GM21717 (cell line): ENCODE data around the gene SERPINA6.
"Not testable (repeated sequence)": the region's sequence is repeated elsewhere in the genome, so short reads cannot be mapped to it uniquely, and the experiment has no call there.

Experiments
- ATAC-seq: cut with Tn5 transposase; IDR thresholded peaks from one replicate; pipeline ENCODE4 v1.9.1; 2021; ENCODE audit warnings: mild to moderate bottlenecking, moderate library complexity; ENCODE audit not compliant: unreplicated experiment

The SERPINA6 gene

DNA sequence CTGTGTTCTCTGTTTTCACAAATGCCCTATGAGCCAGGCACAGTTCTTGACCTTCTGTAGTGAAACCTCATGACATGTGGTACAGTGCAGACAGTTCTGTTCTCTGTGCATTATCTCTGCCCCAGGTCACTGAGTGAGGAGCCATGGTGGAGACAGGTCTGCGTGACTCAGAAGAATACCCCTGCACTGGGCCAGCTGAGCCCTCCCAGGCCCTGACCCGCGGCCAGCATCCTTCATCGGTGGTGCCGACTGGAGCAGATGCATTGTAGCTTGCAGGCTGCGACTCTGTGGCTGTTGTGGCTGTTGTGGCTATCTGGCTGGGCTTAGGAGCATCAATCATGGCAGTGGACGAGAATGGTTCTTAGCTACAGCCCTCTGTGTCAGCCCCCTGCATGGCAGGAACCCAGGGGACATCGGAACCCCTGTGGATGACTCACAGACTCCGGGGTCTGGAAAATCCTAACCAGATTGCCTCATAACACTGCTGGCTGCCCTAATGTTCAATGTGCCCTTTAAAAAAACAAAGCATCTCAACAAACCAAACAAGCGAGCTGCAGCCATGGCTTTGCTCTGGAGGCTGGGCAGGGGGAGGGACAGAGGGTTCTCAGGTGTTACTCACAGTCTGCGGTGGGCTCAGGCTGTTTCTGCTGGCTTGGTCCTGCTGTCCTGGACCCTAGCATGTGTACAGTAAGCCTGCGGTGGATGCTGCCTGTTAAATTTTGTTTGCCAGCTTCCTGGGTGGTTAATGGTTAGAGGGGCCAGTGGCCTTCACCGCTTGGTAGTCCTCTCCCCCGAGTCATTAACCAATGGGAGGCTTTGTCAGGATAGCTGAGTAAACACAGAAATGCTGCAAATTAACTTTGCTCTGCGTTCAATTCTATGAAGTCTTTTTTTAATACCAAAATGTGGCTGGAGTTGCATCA is at the start of gene SERPINA6:
TSS of gene SERPINA6 (minus strand) at position 689 of the 923 bp plus-strand sequence. CDS start 8,688 bp downstream, outside the sequence.
- no peak for ATAC-seq

GRCh38 chr14:94372021-94372605 is 49.0 kb upstream of the SERPINA6 start:
- no peak for ATAC-seq

DNA sequence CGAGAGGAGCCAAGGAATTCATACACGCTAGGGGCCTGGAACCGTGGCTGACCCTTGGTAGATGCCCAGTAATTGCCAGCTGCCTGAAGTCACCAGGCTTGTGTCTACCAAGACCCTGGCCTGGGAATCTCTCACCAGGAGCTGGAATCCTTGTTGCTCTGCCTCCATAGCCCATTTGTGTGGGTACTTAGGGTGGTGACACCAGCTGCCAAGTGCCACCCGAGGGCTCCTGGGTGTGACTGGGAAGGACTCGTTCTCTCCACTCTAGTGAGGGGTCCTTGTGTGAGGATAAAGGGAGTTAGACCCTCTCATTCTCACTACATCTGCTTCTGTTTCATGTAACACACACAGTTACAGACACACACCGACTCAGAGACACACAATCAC is 47.4 kb upstream of the SERPINA6 start:
- ATAC-seq = no peak

GRCh38 chr14:94369766-94370523 is 46.8 kb upstream of the SERPINA6 start:
- not testable (repeated sequence) for ATAC-seq

- ATAC-seq = no peak
Measured at GRCh38 chr14:94368956-94369355, 45.8 kb upstream of the SERPINA6 start.

- no peak for ATAC-seq
Measured at GRCh38 chr14:94368243-94368590, 45.1 kb upstream of the SERPINA6 start.

DNA sequence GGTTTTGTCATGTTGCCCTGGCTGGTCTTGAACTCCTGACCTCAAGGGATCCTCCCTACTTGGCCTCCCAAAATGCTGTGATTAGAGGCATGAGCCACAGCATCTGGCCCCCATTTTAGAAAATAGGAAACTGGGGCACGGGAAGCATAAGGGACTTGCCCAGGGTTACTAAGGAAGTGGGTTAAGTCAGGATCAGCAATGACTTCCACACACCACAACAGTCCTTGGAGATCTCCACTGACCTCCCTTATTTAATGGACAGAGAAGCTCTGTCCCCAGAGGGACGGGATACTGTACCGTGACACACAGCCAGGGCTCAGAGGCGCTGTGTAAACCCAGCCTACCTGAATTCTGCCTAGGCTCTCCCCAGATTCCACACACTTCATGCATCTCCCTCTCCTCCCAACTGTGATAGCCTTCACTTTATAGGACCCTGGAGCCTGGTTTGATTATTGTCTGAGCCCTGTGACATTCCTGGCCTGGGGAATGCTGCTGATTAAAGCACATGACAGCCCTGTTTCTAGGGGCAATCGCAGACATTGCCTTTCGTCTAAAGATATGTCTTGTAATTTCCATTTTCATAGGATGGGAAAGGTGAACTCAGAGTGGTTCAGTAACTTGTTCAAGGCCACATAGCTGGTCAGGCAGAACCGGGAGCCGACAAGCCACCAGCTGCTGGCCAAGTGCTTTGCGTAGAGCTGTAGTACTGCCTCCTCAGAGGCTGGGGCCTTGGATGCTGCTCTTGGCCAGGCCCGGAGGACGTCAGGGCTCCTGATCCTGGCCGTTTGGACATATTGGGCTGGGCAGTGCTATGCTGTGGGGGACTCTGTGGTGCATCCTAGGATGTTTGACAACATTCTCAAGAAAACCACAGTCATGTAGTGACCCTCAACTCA is 44.5 kb upstream of the SERPINA6 start:
- ATAC-seq = no peak

- ATAC-seq = no peak
Measured at GRCh38 chr14:94366146-94366915, 43.2 kb upstream of the SERPINA6 start, which contains the start of gene SERPINA2. Gene SERPINA2, minus strand, starts transcription at chr14:94366698.

- ATAC-seq = no peak
Measured at GRCh38 chr14:94365624-94366023, 42.5 kb upstream of the SERPINA6 start.

DNA sequence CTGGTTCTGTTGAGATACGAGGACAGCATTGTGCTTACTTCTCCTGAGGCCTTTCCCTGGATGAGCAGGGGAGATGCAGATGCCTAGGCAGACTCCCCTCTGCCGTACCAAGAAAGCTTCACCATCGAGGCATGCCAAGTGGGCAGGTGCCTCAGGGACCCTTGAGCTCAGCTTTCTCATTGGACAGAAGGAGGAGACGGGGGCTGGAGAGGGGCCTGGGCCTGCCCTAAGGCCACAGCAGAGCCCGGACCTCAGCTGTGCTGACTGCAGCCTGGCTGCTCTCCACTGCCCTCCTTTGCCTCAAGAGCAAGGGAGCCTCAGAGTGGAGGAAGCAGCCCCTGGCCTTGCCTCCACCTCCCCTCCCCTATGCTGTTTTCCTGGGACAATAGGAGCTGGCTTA is 41.8 kb upstream of the SERPINA6 start:
- ATAC-seq = no peak

GRCh38 chr14:94364037-94364436 is 40.9 kb upstream of the SERPINA6 start:
- ATAC-seq = no peak

DNA sequence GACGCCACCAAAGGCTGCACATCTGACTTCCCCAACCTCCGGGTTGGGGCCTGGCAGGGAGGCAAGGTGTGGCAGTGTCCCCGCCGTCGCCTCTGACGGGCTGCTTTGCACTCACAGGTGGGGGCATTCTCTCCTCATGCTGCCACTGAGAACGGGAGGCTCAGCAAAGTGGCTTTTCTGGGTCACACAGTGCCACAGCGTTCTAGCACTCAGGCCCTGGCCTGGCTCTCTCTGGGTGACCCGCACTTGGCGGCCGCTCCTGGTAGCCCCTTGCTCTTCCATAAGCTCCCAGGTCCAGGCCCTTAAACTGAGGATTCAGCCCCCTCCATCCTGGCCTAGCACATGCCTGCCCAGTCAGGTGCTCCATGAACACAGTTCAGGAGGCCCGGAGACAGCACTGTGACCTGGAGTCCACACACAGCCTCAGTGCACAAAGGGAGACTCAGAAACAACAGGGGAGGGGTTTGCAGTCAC is 40.1 kb upstream of the SERPINA6 start:
- no peak for ATAC-seq

GRCh38 chr14:94362614-94363133 is 39.5 kb upstream of the SERPINA6 start:
- ATAC-seq = no peak

GRCh38 chr14:94361682-94362081 is 38.5 kb upstream of the SERPINA6 start:
- no peak for ATAC-seq

GRCh38 chr14:94360945-94361565 is 37.9 kb upstream of the SERPINA6 start:
- no peak for ATAC-seq

DNA sequence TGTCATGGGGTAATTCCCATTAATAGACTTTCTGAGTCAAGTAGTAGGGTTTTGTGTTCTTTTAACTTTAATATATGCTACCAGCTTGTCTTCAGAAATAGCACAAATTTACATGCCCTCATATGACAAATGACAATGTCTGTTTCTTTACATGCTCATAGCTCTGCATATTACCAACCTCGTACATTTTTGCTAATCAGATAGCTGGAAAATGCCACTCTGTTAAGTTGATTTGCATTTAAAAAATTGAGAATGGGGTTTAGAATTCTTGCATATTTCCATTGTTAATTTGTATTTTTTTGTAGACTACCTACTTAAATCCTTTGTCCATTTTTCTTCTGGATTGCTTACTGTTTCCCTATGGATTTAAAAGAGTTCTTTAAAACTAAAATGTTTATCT is 34.0 kb upstream of the SERPINA6 start:
- no peak for ATAC-seq

DNA sequence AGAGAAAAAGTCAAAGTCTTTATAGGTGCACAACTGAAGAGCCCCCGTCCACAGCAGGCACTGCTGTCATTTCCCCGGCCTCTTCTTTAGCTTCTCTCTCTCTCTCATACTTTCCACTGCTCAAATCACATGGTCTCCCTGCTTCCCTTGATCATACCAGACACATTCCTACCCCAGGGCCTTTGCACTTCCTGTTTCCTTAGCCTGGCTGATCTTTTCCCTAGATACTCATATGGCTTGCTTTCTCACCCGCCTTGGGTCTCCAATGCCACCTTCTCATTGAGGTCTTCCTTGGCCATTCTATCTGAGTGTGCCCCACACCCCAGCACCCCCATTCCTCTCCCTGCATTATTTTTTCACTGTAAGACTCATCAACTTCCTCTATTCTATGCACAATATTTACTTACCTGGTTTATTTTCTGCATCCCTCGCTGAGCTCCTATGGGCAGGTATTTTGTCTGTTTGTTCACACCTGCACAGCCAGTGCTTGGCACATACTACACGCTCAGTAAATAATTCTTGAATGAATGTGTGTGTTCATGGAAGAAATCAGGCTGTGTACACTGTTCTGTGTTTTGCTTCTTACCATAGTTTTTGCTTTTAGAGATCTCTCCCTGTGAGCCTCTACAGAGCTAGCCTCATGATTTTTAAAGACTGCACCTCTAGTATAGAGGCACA is 33.4 kb upstream of the SERPINA6 start:
- no peak for ATAC-seq

- ATAC-seq = no peak
Measured at GRCh38 chr14:94355191-94355794, 32.2 kb upstream of the SERPINA6 start.
